ENCODE results near the gene LZTR1.

Gene LZTR1

GRCh38 chr22:20951151-20951931 is 30.8 kb upstream of the LZTR1 start:
- no peak for DNase-seq (ENCODE audit: low spot score)

DNA sequence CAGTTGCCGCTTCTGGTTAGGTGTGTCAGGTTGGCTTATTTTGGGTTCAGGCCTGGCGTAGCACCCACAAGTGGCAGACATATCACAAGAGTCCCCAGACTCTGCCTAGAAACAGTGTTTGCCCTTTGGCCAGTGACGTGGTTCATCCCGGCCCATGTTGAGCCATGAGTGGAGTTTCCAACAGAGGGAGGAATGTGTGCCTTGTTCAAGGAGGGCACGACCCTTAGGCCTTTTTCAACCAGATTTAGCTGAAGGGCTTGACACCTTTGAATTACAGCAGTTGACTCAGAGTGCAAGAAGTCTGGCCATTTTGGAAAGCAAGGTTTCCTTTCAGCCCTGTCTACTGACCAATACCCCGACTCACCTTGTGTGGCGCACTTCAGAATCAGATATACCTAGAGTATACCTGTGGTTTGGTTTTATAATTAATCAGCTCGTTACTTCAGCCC is 30.1 kb upstream of the LZTR1 start:
- no peak for DNase-seq (ENCODE audit: low spot score)

- DNase-seq (ENCODE audit: low spot score): no peak
These were observed 29.4 kb upstream of the LZTR1 start for GRCh38 chr22:20952544-20953341.

DNA sequence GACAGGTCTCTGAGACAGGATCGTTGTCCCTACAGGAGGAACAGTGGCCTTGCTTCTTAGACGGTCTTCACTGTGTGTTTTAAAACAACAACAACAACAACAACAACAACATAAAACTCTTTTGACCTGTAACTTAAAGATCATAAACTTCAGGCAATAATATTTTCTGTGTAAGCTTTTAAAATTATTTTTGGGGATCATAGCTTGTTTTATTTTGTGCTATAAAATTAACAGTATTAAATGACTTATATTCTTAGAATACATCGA is 28.8 kb upstream of the LZTR1 start:
- DNase-seq (ENCODE audit: low spot score): no peak

GRCh38 chr22:20953668-20954500 is 28.2 kb upstream of the LZTR1 start:
- no peak for DNase-seq (ENCODE audit: low spot score)

DNA sequence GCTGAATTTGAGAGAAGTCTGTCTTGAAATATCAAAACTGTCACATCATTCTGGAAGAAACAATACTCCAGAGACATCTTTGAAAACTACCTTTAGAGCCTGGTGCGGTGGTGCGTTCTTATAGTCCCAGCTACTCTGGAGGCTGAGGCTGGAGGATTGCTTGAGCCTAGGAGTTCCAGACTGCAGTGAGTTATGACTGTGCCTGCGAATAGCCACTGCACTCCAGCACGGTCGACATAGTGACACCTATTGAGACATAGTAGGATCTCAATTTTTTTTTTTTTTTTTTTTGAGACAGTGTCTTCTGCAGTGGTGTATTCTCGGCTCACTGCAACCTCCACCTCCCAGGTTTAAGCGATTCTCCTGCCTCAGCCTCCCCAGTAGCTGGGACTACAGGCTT is 26.5 kb upstream of the LZTR1 start:
- DNase-seq (ENCODE audit: low spot score): no peak

- DNase-seq (ENCODE audit: low spot score): no peak
These were observed 25.6 kb upstream of the LZTR1 start for GRCh38 chr22:20956258-20957101.

- no peak for DNase-seq (ENCODE audit: low spot score)
These were observed 24.9 kb upstream of the LZTR1 start for GRCh38 chr22:20957102-20957682.

DNA sequence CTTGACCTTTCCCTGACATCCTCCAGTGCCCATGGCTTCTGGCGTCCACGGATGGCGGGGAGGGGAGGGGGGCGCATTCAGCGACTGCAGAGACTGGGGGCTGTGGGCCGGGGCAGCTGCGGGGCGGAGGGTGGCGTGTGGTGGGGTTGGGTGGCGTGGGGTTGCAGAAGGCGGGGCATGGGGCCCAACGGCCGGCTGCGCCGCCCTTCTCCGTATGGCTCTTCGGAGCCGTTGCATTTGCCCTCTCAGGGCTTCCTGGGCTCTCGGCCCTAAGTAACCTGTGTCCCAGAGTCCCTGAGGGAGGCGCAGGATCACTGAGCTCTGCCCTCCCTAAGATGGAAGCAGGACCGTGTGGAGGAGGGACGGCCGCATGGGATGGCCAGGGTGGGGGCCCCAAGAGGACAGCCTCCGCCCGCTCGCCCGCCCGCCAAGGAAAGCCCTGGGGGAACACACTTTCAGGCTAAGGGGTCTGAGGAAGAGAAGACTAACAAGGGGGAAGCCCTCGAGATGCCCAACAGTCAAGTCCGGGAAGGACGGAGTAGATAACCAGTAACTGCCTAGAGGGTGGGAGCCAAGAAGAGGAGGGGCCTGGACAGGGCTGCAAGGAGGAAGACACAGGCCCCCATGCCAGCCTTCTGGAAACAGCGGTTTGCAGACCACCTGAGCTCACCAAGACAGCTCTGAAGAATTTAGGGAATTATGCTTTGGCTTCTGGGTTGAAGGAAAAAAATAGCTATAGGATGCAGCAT is 24.2 kb upstream of the LZTR1 start:
- no peak for DNase-seq (ENCODE audit: low spot score)

GRCh38 chr22:20959578-20960461 is 22.3 kb upstream of the LZTR1 start:
- DNase-seq (ENCODE audit: low spot score): no peak

DNA sequence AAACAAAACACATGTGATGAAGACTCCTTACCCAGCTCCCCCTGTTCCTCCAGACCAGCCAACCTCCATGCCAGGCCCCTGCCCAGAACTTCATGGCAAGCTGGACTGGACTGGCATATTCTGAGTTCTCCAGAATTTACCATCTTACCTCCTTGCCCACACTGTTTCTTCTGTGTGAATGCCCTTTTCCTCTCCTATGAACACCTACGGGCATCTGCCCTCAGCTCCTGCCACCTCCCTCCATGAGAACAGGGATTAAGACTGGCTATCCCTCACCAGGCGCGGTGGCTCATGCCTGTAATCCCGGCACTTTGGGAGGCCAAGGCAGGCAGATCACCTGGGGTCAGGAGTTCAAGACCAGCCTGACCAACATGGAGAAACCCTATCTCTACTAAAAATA is 21.5 kb upstream of the LZTR1 start:
- DNase-seq (ENCODE audit: low spot score): no peak

- no peak for DNase-seq (ENCODE audit: low spot score)
These were observed 19.6 kb upstream of the LZTR1 start for GRCh38 chr22:20962491-20962945.

DNA sequence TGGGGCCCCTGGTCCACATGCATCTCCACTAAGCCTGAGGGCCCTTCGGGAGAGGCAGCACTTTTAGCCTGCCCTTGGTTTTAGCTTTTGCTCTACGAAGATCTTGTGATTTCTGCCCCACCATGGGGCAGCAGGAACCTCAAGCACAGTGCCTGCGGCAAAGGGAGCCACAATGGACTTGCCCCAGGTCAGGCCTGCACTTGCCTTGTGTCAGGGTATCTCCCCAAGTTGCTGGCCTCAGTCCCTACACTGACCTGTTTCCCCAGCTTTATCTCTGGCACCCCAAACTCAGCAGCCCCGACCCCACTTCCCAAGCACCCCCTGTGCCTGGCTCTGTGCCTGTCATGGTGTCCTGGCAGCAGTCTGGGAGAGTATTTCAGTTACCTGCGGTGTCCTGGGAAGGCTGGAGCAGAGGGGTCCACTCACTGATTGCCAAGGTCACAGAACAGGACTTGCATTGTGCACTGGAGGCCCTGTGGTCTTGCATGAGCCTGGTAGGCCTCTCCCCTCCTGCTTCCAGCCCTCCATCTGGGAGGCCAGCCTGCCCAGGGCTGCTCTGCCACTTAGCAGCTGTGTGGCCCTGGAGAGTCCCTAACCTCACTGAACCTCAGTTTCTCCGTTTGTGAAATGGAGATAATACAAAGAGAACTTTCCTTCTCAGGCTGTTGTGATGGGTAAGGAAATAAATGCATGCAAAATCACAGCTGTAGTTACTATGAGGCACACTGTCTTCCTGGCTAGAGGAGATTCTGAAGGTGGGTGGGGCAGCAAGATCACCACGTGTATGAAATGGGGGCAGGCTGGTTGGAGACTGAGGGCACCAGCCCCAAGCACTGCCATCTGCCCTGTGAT is 18.7 kb upstream of the LZTR1 start:
- no peak for DNase-seq (ENCODE audit: low spot score)

- DNase-seq (ENCODE audit: low spot score): no peak
These were observed 17.9 kb upstream of the LZTR1 start for GRCh38 chr22:20964090-20964798.

DNA sequence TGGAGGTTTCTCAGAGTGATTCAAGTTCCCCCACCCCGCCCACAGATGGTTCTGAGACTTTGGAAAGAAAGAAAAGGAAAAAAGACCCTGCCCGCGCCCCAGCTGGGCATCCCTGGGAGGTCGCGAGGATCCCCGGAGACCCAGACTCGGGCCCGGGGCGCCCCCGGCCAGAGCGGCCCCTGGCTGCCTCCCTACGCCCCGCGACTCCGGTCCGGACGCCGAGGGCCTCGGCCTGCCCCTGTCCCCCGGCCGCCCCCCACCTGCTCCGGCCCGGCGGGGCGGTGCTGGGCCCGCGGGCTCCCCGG is 17.3 kb upstream of the LZTR1 start:
- DNase-seq (ENCODE audit: low spot score): no peak

DNA sequence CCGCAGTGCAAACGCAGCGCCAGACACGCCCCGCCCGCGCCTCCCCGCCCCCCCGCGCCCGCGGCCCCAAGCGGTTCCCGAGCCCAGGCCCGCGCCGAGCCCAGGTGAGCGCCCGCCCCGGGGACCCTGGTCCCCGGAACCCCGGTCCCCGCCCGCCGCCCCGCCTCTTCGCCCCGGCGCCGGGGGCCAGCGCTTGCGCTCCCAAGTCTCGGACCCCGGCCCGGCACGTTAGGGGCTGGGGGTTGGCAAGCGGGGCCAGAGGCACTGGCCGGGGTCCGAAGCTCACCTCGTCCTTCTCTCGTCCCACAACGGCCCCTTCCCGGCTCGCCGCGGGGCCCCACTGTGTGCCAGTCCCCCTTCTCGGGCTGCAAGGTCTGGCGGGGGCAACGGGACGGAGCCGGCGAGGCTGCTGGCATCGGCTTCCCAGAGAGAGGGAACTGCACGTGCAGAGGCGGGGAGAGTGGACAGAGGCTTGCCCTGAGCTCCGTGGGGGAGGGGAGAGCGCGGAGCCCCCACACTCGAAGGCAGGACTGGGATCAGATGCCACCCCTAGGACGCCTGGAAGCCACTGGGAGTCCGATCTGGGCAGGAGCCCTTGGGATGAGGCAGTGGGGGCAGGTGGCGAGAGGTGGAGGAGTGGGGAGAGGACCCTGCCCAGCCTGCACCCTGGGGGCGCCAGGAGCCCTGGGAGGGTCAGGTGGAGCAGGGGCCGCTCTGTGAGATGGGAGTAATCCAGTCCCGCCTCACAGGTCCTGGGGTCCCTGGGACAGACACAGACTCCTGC is 16.8 kb upstream of the LZTR1 start:
- DNase-seq (ENCODE audit: low spot score): no peak
